MG63 (cell line): Measurements from ENCODE around the gene NKPD1. TPM values are rescaled to one million over a fixed set of nuclear protein-coding genes. Genes with fewer than 3 reads are reported as not detected.

Source experiments
- DNase-seq: peaks from one replicate; pipeline ENCODE4 v3.0.0-alpha.2; 2020
- H3K27me3 ChIP-seq: fragments of 250-450 bp; sonication (Bioruptor Pico); 2 replicates; pipeline ENCODE4 v1.5.1; 2020; ENCODE audit warnings: mild to moderate bottlenecking, moderate library complexity
- H3K36me3 ChIP-seq: fragments of 250-450 bp; sonication (Bioruptor Pico); 2 replicates; pipeline ENCODE4 v1.5.1; 2020; ENCODE audit warnings: mild to moderate bottlenecking, moderate library complexity
- H3K4me3 ChIP-seq: fragments of 250-450 bp; sonication (Bioruptor Pico); 2 replicates; pipeline ENCODE4 v1.5.1; 2020; ENCODE audit warnings: mild to moderate bottlenecking, moderate library complexity
- H3K9me3 ChIP-seq: fragments of 250-450 bp; sonication (Bioruptor Pico); 2 replicates; pipeline ENCODE4 v1.5.1; 2020; ENCODE audit warnings: mild to moderate bottlenecking, moderate library complexity
- total RNA-seq: library from RNA; depleted of rRNA; stranded (reverse); fragments of >200 nt; shearing (Covaris generic); gene quantifications from 2 replicates; pipeline ENCODE4 v1.2.3, GENCODE V29; 2014; ENCODE audit warnings: low replicate concordance

NKPD1 gene
- total RNA-seq, 1 experiment from 2014 or later, result not detected

DNA sequence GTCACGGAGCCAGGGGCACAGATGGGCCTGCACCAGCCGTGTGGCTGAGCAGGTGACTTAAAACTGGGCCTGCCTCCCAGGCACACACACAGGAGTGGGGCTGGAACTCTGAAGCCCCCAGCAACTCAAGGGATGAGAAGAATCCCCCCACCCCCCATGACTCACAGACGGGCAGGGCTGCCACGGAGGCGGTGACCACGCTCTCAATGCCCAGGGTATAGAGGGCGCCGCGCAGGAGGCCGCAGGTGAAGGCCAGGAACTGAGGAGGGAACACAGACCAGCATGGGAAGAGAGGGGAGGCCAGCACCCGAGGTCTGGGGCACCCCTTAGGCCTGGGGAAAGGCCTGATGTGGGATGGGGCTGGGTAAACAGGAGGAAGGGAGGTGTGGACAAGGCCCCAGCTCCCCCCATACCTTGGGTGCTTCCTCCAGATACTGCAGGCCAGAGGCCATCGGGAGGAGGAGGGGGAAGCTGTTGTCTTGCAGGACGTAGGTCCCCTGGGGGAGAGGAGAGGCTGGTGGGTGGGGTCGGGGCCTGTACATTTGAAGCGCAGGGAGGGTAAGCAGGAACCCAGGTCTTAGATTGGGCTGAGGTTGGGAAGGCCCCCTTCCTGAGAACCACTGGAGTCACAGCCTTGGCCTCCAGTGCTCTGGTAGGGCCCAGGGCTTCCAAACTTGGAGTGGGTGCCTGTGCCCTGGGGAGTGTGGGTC, 3.1 kb upstream of the NKPD1 start:
- H3K36me3 ChIP-seq, result no peaks in the 10 kb centered on the region
- H3K9me3 ChIP-seq, result no peaks in the 10 kb centered on the region
- no peaks in the 10 kb centered on the region for H3K27me3 ChIP-seq
- no peak for DNase-seq
- H3K4me3 ChIP-seq, result no peak overlapping the region

DNA sequence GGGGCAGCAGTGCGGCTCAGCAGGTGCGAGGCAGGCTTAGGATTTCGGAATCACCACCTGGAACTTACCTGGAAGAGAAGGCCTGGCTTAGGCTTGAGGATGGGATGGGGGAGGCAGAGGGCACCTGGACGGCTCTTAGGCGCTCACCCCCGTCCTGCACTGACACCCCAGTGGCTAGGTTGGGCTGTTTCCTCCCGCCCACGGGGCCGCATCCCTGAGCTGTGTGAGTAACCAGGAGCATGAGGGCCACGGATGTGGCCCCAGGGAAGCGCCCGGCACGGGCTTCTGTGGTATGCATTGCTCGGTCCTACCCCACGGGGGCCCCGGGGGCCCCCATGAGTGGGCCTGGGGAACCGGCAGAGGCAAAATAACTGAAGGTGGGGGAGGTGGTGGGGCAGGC, 2.4 kb upstream of the NKPD1 start:
- no peaks in the 10 kb centered on the region for H3K27me3 ChIP-seq
- H3K36me3 ChIP-seq, result no peaks in the 10 kb centered on the region
- no peak for DNase-seq
- H3K4me3 ChIP-seq, result no peak overlapping the region
- H3K9me3 ChIP-seq, result no peaks in the 10 kb centered on the region

DNA sequence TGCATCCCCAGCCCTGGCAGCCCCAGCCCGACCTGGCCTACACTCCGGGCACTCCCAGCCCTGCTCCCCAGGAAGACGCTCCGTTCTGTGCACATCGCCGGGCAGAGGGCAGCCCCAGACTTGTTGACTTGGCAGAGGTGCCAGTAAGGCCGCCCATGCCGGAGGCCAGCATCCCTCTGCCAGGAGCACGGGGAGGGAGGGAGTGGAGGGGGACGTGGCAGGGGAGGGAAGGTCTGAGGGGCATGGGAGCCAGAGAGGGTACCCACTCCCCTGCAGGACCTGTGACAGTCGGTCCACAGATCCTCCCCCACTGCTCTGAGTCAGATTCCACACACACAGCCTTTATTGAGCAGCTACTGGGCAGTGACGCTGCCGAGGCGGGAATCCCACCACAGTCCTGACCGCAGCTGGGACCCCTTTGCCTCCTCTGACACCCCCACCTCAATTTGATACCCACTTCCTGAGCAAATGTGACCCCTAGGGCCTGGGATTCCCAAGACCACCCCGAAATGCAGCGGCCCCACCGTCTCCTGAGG, 1.9 kb upstream of the NKPD1 start:
- Histone ChIP-seq H3K36me3 (no peaks in the 10 kb centered on the region), H3K4me3 (no peak overlapping the region), H3K9me3 (no peaks in the 10 kb centered on the region), H3K27me3 (no peaks in the 10 kb centered on the region)
- DNase-seq, result no peak

GRCh38 chr19:45161738-45162607, 1.2 kb upstream of the NKPD1 start:
- Histone ChIP-seq H3K36me3 (no peaks in the 10 kb centered on the region), H3K4me3 (no peak overlapping the region), H3K27me3 (no peaks in the 10 kb centered on the region), H3K9me3 (no peaks in the 10 kb centered on the region)
- peak; percentile 31 for DNase-seq

DNA sequence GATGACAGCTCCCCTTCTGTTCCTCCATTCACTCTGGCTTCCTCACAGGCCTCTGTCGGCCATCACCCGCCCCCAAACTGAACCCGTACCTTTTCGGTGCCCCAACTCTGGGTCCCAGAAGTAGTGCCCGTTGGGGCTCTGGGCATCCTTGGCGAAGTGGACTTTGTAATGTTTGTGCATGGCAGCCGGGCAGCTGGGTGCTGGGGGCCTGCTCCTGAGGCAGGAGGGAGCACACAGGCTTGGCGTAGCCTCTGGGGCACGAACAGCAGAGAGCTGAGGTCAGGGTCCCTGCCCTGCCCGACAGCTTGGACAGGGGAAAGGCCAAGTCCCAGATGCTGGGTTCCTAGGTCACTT, 834 bp downstream of the NKPD1 start:
- no peak for DNase-seq
- H3K36me3 ChIP-seq, result no peaks in the 10 kb centered on the region

GRCh38 chr19:45159210-45159970, 1.4 kb downstream of the NKPD1 start:
- DNase-seq, result no peak
- H3K27me3 ChIP-seq, result no peaks in the 10 kb centered on the region
- H3K36me3 ChIP-seq, result no peaks in the 10 kb centered on the region
- no peak overlapping the region for H3K4me3 ChIP-seq
- no peaks in the 10 kb centered on the region for H3K9me3 ChIP-seq

More for the DNA sequence above, 834 bp downstream of the NKPD1 start:
- Histone ChIP-seq H3K9me3 (no peaks in the 10 kb centered on the region), H3K27me3 (no peaks in the 10 kb centered on the region), H3K4me3 (no peak overlapping the region)

GRCh38 chr19:45158503-45159209, 2.1 kb downstream of the NKPD1 start:
- Histone ChIP-seq H3K4me3 (no peak overlapping the region), H3K27me3 (no peaks in the 10 kb centered on the region), H3K9me3 (no peaks in the 10 kb centered on the region), H3K36me3 (no peaks in the 10 kb centered on the region)
- DNase-seq, result no peak

GRCh38 chr19:45156751-45157150, 4.0 kb downstream of the NKPD1 start:
- H3K27me3 ChIP-seq, result no peaks in the 10 kb centered on the region
- no peak overlapping the region for H3K4me3 ChIP-seq
- H3K36me3 ChIP-seq, result peaks cover 2% of the 10 kb centered on the region; the same call in 1 of the 2 replicates
- no peak for DNase-seq
- no peaks in the 10 kb centered on the region for H3K9me3 ChIP-seq

DNA sequence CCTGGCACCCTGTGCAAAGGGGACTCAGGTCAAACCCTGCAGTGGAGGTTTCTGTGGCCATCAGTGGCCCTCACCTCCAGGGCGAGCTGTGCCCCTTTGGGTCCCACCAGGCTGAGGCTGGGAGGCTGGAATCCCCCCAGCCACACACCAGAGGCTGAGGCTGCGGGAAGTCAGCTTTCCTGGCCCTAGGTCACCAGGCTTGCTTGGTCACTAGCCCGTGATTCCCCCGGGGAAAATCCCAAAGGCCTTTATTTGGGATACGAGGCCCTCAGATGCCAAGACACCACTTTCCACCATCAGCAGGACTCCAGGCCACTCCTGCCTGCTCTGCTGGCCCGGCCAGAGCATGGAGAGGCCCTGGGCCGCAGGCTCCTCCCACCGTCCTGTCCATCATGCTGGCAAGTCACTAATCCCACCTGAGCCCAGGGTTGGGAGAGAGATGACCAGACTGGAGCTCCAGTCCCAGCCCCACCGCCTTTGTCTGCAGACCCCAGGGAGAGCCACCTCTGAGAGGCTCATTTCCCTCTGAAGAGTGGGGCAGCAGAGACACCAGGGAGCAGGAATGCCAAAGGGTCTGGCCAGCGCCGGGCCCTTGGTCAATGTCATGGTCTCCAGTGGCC, 4.7 kb downstream of the NKPD1 start:
- Histone ChIP-seq H3K4me3 (no peak overlapping the region), H3K27me3 (no peaks in the 10 kb centered on the region), H3K9me3 (no peaks in the 10 kb centered on the region), H3K36me3 (peaks cover 2% of the 10 kb centered on the region; the same call in 1 of the 2 replicates)
- DNase-seq, result no peak

DNA sequence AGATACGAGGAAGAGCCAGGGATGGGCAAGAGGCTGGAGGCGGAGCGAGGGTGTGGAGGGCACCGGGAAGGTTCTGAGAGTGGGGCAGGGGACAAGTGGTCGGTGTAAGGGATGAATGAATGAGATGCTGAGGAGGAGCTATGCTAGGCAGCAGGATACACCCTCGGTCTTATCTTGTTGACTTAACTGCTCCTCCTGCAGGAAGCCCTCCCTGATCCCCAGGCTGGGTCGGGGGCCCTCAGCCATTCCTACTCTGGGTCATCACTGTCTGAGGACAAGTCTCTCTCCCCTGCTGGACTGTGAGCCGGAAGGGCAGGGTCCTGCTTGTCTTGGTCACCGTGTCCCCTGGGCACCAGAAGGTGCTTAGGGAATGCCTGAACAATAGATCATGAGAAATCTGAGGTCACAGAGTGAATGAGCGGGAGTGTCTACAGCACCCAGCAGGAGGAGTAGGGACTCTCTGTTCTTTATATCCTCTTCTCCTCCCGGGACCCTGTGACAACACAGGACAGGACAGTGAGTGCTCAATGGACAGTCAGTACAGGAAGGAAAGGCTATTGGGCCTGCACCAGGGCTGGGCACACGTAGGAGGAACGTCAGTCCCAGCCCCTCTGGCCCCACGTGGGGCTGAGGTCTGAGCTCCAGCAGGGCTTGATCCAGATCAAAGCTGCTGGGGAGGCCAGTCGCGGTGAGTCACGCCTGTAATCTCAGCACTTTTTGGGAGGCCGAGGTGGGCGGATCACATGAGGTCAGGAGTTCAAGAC, 6.5 kb downstream of the NKPD1 start:
- Histone ChIP-seq H3K27me3 (no peaks in the 10 kb centered on the region), H3K36me3 (peaks cover 9% of the 10 kb centered on the region), H3K9me3 (no peaks in the 10 kb centered on the region), H3K4me3 (no peak overlapping the region)
- DNase-seq, result peak; percentile 93

- Histone ChIP-seq H3K27me3 (no peaks in the 10 kb centered on the region), H3K4me3 (no peak overlapping the region), H3K36me3 (peaks cover 9% of the 10 kb centered on the region), H3K9me3 (no peaks in the 10 kb centered on the region)
- DNase-seq, result no peak
Measured at GRCh38 chr19:45153339-45154063, 7.3 kb downstream of the NKPD1 start.

DNA sequence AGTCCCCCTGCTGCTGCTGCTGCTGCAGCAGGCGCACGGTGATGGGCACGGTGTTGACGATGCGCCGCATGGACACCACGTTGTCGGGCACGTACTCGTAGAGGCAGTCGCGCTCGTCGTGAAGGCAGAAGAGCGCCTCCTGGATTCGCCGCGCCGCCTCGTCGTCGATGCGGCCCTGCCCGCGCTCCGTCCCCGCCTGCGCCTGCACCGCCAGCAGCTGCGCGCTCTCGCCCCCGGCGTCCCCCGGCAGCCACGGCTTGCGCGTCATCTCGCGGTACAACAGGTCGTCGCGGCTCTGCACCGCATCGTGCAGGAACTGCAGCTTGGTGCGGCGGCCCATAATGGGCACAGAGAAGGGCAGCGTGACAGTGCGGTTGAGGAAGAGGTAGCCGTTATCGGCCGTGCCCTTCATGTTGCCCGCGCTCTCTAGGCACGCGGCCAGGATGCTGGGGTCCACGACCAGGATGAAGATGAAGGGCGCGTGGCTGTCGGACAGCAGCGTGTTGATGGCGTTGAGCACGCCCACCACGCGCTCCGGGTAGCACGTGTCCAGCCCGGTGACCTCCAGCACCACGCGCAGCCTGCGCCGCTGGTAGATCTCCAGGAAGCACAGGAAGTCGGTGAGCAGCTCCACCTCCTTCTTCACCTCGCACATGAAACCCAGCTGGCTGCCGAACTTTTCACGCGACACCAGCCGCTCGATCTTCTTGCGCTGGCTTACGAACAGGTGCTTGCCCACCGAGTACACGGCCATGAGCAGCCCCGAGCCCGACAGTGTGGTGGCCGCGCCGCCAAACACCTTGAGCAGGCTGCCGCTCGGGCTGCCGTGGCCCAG, 8.1 kb downstream of the NKPD1 start:
- Histone ChIP-seq H3K4me3 (no peak overlapping the region), H3K27me3 (no peaks in the 10 kb centered on the region), H3K36me3 (peaks cover 9% of the 10 kb centered on the region), H3K9me3 (no peaks in the 10 kb centered on the region)
- no peak for DNase-seq

GRCh38 chr19:45151821-45152503, 8.8 kb downstream of the NKPD1 start:
- no peak for DNase-seq
- Histone ChIP-seq H3K4me3 (no peak overlapping the region), H3K36me3 (peaks cover 9% of the 10 kb centered on the region), H3K27me3 (no peaks in the 10 kb centered on the region), H3K9me3 (no peaks in the 10 kb centered on the region)

DNA sequence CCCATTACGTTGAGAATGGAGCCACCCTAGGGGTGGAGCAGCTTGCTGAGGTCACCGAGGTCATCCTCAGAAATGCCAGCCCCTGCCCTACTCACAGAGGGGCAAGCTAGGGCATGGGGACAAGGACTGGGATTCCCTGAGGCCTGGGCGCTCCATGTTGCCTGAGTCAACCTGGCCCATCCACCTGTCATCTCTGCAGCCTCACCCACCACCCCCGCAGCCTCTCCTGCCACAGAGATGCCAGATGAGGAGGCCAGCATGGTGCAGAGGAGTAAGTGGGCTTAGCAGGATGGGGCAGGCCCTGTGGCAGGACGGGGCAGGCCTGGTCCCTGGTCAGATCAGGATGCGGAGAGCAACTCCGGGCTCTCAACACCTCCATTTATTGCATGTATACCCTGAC, 9.5 kb downstream of the NKPD1 start:
- H3K4me3 ChIP-seq, result no peak overlapping the region
- DNase-seq, result no peak
- no peaks in the 10 kb centered on the region for H3K27me3 ChIP-seq
- no peaks in the 10 kb centered on the region for H3K9me3 ChIP-seq
- peaks cover 9% of the 10 kb centered on the region for H3K36me3 ChIP-seq
